CD4-positive, alpha-beta T cell treated with Interleukin-4 for 1 hour (primary cell): ENCODE results near the gene PRSS33.

ENCODE experiments used
- DNase-seq, 2 donors: peaks; one replicate each; pipeline ENCODE4 v3.0.0-alpha.2; 2020 to 2022

PRSS33 gene

DNA sequence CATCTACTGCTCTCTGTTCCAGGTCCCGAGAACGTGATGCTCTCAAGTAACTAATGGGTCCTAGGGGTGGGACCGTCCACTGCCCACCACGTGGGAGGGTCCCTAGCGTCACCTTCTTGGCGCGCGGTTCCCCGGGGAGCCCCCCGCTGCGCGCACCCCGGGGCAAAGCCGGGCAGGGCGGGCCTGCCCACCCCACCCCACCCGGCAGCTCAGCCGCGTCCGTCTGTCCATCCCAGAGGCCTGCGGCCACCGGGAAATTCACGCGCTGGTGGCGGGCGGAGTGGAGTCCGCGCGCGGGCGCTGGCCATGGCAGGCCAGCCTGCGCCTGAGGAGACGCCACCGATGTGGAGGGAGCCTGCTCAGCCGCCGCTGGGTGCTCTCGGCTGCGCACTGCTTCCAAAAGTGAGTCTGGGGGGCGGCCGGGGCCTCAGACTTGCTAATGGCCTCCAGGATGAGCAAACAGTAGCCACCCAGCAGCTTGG lies 11.4 kb upstream of the PRSS33 start:
- no peak for DNase-seq

DNA sequence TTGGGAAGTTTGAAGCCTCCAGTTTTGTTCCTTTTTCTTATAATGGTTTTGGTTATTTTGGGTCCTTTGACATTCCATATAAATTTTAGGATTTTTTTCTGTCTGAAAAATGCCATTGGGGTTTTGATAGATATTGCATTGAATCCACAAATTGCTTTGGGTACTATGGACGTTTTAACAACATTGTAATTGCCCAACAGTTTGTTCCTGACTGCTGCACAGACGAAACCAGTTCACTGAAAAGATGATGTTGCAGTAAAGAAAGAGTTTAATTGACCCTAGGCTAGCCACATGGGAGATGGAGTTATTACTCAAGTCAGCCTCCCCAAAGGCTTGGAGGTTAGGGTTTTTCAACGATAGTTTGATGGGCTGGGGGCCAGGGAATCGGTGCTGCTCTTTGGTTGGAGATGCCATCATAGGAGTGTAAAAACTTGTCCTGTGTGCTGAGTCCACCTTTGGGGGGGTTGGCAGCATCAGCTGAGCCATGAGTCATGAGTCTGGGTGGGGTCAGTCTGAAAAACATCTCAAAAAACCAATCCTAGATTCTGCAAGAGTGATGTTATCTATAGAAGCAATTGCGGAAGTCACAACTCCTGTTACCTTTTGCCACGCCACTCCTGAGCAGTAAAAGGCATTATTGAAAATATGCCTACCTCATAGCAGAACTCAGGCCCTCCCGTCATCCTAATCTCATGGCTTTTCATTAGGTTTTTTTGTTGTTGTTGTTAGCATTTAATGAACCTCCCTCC lies 8.2 kb upstream of the PRSS33 start:
- DNase-seq: peak in 1 of 2 donors; percentile 25

DNA sequence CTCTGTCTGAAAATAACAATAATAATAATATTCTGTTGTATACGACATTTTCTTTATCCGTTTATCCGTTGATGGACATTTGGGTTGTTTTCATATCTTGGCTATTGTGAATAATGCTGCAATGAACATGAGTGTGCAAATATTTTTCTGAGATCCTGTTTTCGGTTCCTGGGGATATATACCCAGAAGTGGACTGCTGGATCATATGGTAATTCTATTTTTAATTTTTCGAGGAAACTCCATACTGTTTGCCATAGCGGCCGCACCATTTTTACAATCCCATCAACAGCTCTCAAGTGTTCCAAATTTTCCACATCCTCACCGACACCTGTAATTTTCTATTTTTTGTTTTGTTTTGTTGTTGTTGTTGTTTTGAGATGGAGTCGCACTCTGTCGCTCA lies 5.6 kb upstream of the PRSS33 start:
- no peak for DNase-seq

DNA sequence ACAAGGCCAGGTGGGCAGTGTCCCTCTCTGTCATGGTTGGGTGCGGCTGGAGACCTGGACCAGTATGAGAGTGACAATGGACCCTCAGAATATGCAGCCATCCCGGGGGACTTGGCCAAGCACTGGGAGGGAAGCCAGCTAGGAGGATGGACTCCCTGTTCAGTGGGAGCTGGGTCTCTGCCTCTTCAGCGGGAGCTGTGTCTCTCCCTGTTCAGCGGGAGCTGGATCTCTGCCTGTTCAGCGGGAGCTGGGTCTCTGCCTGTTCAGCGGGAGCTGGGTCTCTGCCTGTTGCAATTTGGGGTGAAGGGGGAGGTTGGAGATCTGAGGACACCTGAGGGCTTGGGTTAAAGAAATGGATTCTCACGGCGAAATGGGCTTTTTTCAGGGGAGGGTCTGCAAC lies 3.8 kb upstream of the PRSS33 start:
- no peak for DNase-seq

DNA sequence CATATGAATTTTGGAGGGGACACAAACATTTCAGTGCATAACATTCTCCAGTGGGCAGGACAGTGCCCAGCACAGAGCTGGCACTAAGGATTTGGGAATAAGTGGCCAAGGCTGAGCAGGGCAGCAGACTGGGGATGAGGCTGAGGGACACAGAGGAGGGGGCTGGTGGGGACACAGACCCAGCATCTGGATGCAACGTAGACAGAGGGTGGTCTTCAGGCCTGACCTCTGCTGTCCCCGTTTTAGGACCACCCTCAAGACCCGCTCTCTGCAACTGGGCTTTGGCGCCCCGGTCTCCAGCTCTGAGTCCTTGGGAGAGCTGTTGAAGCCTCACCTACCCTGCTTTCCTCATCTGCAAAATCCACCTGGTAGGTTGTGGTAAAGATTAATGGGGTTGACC lies 3.3 kb upstream of the PRSS33 start:
- no peak for DNase-seq

DNA sequence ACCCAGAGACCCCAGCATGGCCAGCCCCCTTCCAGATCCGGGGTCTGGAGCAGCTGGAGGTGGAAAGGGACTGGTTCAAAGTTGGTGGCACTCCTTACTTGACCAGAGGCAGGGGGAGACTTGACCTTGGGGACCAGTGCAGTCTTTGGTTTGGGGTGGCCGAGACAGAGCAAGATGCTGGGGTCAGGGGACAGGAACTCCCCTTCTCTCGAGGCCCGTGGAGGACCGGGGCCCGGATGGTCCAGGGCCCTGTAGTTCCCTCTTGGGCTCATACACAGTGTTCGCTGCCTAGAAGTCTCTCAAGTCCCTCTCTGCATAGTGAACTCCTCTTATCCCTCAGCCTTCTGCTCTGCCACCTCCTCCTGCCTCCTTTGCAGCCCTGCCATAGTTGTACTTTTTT lies 601 bp upstream of the PRSS33 start:
- no peak for DNase-seq

DNA sequence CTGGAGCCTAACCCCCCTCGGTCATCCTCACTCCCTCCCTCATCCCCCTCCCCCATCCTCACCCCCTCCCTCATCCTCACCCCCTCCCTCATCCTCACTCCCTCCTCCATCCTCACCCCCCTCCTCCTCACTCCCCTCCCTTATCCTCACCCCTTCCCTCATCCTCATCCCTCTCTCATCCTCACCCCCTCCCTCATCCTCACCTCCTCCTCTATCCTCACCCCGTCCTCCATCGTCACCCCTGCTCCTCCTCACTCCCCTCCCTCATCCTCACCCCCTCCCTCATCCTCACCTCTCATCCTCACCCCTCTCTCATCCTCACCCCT lies 571 bp downstream of the PRSS33 start:
- DNase-seq: no peak

DNA sequence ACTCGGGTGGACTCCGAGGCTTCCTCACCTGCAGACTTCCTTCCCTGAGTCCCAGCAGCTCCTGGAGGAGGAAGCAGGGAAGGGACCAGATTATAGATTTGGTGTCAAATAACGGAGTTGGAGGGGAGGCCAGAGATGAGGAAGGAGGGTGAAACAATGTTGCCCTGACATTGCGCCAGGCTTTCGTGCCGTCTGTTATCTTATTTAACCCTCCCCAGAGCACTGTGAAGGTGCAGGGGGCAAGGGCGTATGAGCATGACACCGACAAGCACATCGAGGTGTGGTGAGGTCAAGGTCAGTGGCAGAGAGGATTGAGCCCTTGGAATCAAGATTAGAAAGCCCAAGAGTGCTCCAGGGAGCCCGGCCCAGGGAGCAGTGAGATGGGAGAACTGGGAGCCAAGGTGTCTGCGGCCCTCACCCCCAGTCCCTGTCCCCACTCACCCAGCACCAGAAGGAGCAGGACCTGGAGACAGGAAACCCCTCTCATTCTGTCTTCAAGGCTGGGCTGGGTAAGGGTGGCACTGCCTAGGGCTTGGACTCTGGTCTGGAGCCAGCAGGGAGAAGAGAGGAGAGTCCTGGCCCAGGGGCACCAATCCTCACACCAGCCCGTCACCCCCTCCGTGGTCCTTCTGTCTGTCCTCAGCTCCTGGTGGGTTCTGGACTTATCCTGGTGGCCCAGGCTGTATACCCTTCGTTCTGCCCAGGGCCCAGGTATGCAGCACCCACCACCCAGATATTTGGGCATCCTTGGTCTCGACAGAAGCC lies 1.1 kb downstream of the PRSS33 start:
- DNase-seq: no peak

DNA sequence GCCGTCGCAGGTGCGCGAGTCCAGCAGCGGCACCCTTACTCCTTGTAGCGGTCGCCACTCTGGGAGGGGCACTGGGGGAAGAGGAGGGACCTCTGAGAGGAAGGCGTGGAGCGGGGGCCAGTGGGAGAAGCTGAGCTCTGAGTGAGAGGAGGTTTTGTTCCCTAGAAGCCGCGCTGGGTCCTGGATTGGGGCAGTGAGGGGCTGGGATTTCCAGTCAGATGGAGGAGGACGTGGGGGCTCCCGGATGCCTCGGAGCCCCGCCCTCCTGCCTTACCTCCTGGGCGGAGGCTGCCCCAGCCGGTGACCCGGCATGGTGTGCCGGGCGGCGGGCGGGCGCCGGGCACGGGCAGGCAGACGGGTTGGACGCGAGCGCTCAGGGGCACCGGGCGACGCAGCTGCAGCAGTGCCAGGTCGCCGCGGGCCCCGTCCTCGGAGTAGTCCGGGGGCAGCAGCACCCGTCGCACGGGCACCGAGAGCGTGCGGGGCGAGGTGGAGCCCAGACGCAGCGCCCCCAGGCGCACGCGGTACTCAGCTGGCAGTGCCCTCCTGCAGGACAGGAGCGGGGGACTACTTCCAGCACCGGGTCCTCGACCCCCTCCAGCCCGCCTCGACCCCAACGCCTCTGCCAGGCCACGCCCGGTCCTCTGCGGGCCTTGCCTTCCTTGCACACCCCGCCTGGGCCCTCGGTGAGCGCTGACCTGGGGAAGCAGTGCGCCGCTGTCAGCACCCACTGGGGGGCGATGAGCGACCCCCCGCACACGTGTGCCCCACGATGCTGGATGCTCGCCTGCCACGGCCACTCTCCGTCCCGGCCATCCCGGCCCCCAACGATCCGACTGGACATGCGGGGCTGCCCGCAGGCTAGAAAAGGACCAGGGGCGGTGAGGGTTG lies 2.0 kb downstream of the PRSS33 start:
- DNase-seq: peak in 1 of 2 donors; percentile 13

DNA sequence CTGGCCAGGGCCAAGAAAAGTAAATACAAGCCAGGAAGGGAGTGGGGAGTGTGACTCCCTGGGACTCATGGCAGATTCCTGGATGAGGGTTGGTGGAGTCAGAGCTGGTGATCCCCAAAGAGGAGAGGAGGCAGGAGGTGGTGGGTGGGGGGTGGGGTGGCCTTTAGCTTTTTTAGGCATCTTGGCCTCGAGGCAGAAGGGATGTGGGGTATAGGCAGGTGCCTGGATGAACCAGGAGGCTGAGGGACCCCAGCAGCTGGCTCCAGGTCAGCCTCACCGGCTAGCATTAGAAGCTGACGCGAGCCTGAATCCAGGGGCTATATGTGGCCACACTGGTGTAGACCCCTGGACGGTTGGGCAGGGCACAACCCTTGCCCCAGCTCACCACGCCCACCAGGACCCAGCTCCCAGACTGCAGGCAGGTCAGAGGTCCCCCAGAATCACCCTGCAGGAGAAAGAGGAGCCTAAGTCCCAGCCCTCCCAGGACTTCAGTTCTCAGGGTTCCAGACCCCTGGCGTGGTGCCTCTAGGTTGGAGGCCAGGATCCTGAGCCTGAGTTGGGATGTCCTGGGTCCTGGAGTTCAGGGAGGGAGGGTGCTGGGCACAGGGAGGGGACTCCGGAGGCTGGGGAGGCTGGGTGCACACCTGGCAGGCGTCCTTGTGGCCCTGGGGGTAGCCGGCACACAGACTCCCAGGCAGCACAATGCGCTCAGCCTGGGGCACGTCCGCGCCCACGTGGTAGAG lies 2.8 kb downstream of the PRSS33 start:
- no peak for DNase-seq

DNA sequence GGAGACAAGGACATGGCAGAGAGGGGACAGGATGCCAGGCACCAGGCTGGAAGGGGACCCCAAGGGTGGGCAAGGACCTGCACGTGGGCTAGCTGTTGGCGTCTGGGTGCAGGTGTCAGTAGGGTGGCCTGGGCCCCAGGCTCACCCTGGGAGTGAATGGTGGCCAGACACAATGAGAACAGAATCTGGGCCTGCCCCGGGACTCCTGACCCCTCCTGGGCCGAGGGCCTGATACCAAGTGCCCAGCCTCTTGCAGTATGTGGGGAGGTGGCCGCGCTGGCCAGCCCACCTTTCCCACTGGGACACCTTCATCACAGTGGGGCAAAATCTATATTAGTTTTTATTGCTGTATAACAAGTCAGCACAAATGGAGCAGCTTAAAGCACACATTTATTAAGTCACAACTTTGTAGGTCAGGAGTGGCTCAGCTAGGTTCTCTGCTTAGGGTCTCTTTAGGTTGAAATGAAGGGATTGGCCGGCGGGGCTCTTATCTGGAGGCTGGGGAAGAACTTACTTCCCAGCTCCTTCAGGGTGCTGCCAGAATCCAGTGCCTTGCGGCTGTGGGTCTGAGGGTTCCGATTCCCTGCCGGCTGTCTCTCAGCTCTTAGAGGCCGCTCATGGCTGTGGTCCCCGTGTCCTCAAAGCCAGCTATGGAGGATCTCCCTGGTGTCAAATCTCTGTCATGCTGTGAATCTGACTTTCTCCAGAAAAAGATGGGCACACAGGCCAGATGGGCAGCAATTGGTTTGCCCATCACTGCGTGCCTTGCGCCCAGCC lies 3.6 kb downstream of the PRSS33 start:
- DNase-seq: no peak

DNA sequence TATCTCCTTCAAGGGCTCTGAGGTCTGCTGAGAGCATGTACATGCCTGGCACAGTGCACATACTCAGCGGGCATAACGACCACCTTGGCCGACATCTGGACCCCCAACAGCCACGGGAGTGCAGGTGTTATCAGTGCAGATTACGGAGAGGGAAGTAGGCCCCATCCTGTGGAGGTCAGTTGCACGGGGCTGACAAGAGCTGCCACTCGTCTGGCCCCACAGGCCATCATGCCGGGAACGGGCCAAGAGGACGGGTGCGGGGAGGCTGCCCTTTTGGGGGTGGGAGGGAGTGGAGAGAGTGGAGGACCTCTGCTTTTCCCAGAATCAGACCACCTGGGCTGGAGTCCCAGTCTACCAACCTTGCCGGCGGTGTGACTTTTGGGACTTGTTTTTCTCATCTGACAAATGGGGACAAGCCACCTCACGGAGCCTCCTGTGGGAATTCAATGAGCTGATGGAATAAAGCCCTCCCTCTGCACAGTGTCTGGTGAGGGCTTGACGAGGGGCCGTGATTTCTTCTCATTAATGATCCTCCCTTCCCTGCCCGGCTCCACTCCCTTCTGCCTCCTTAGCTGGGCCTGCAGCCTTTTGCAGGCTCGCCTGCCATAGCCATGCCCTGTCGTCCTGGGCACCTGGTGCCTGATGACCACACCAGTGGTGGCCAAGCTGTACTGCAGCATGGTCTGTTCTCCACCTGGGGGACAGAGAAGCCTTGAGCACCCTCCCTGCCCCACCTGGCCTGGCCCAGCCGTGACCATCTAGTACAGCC lies 4.6 kb downstream of the PRSS33 start:
- no peak for DNase-seq

DNA sequence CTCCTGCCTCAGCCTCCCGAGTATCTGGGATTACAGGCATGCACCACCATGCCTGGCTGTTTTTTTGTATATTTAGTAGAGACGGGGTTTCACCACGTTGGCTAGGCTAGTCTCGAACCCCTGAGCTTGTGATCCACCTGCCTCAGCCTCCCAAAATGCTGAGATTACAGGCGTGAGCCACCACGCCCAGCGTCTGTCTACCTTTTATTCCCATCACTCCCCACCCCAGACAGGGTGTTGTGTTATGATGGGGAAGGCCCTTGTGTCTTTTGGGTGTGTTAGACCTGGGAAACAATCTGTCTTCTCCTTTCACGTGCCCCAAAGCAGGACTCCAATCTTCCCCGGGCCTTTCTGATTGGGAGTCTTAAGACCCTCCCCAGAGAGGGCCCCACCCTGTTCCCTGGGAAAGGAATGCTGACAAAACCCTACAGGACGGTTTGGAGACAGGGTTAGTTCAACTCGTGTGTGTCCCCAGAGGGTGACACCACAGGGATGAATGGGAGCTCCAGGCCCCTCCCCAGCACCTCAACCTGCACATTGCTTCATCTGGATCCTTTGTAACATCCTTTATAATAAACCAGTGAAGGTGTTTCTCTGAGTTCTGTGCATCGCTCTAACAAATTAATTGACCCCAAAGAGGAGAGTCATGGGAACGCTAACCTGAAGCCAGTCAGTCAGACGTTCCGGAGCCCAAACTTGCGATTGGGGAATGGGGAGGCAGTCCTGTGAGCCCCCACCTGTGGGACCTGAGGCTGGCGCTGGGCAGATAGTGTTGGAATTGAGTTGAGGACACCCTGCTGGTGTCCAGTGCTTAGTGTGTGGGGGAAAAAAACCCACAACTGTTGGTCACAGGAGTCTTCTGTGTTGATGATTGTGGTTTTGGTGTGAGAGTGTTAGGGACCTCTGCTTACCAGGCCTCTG lies 7.1 kb downstream of the PRSS33 start:
- DNase-seq: no peak

DNA sequence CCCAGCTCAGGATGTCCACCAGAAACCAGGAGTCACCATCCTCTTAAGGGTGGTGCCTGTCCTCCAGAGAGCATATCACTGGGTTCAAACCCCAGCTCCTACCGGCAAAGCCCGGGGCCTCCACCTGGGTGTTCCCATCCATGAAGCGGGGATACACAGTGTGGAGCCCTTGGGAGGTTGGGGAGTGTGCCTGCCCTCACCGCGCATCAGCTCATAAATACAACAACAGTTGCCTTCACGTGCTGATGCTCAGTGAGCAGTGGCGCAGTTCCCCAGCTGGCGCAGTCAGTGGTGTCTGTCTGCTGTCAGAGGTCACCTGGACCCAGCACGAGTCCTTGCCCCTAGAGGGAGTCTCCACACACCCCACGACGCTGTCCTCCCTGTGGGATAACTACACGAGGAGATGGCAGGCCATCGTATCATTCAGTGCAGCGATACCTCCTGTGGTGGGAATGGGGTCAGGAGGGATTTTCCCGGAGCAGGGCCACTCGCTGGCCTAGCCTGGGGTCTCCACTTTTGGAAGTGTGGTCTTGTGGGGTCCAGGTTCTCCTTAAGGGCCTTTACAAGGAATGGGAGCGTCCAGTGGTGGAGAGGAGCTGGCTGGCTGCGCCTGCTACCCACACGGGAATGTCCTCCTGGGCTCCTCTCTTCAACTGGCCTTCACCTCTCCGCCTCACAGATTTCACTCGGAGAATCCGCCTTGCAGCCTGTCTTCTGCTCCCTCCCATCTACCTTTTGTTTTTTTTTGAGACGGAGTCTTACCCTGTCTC lies 8.0 kb downstream of the PRSS33 start:
- DNase-seq: no peak

DNA sequence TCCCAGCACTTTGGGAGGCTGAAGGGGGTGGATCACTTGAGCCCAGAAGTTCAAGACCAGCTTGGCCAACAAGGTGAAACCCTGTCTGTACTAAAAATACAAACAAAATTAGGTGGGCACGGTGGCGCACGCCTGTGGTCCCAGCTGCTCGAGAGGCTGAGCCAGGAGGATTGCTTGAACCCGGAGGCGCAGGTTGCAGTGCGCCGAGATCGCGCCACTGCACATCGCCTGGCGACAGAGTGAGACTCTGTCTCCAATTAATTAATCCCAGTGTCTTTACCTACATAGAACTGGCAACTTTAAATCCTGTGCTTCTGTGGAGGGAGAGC lies 8.8 kb downstream of the PRSS33 start:
- DNase-seq: no peak

DNA sequence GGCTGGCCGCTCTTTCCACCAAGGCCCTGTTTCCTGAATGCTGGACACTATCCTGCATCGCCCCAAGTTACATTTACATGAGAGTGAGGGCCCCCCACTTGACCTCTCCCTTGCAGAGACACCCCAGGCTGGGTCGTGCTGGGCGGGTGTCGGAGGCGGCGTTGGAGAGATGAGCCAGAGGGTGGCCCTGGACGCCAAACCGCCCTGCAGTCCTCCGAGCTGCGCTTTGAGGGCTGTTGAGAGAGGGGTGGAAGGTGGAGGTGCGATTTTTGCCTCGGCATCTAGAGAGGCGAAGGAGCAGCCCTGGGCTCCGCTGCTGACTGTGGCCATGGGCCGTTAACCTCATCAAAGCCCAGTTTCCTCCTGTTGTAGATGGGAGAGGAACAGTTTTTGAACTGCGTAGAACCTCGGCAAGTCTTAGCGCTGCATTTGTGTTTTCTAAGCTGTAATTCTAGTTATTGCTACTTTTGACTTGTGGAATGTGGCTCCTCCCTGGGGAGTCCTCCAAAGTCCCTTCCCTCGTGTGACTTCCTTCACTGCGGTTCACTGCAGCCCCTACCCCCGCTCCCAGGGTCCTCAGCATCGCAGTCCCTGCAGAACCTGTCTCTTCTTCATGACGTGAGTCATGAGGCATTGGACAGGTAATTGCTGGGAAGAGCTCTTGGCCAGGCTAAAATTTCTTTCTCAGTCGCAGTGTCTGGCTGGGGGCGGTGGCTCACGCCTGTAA lies 9.3 kb downstream of the PRSS33 start:
- DNase-seq: peak; percentile 50 to 55

DNA sequence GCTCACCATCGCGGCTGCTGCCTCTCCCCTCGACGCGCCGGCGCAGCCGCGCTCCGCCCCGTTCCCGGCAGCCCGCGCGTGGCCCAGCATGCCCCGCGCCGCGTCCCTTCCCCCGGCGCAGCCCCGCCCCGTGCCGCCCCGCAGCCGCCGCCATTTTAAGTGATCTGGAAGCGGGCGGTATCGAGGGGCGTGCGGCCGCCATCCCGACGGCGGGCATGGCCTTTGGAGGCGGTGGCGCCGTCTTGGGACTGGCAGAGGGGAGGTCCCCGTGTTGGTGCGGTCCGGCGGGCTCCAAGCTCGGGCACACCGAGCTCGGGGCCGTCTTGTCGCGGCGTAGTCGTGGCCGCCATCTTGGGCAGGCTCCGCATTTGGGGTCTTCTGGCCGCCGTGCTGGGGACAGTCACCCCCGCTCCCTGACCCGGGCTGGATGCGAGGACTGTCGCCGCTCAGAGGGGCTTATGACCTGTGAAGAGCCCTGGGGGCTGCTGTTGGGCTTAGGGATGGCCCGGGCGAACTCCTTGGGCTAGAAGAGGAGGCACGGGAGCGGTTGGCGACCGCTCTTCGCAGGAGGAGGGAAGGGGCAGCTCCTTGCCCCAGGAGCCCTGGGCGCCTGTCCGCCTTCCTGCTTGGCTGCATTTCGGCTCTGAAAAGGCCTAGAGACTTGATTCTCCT lies 10.0 kb downstream of the PRSS33 start, which contains the start of gene ELOB:
TSS of gene ELOB (minus strand) at position 50 of the 672 bp plus-strand sequence. CDS start at position 9, 41 bp downstream.
- DNase-seq: peak; percentile 89 to 90
